Esophagus squamous epithelium (tissue), 4 donors: ENCODE measurements around the gene SLC17A6.

Source experiments
- POLR2A ChIP-seq, 4 donors: fragments of 450-650 bp; IDR thresholded peaks; one replicate each; pipeline ENCODE4 v1.6.1; 2017; ENCODE audit warnings: antibody characterized with exemption in 4 of 4, mild to moderate bottlenecking in 4 of 4, moderate library complexity in 3 of 4
- TF ChIP-seq, protein P1 (sequence below), 6 experiments: fragments of 450-650 bp in 4 of 6; fragments of 200-600 bp in 2 of 6; sonication (generic) in 2 of 6; IDR thresholded peaks; one replicate each; pipeline ENCODE4 v1.5.1; 2016 to 2019; ENCODE audit warnings: antibody characterized with exemption in 6 of 6, mild to moderate bottlenecking in 4 of 6, moderate library complexity in 4 of 6

DNA sequence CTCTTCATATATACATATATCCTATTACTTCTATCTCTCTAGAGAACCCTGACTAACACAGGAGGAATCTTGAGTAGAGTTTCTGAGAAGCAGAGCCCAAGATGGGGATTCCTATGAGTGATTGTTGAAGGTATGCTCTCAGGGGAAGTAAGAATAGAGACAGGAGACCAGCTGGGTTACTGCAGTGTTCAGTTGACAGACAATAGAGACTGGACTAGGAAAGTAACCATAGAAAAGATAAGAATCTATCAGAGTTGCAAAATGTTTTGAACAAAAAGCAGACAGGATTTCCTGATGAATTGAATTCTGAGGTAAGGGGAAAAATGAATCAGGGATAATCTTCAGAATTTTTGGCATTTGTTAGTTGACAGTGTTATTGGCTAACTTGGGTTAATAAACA lies 54.4 kb downstream of the SLC17A6 start:
- TF ChIP-seq, protein P1, sequence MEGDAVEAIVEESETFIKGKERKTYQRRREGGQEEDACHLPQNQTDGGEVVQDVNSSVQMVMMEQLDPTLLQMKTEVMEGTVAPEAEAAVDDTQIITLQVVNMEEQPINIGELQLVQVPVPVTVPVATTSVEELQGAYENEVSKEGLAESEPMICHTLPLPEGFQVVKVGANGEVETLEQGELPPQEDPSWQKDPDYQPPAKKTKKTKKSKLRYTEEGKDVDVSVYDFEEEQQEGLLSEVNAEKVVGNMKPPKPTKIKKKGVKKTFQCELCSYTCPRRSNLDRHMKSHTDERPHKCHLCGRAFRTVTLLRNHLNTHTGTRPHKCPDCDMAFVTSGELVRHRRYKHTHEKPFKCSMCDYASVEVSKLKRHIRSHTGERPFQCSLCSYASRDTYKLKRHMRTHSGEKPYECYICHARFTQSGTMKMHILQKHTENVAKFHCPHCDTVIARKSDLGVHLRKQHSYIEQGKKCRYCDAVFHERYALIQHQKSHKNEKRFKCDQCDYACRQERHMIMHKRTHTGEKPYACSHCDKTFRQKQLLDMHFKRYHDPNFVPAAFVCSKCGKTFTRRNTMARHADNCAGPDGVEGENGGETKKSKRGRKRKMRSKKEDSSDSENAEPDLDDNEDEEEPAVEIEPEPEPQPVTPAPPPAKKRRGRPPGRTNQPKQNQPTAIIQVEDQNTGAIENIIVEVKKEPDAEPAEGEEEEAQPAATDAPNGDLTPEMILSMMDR (IDR thresholded peaks at IDR 0.05), result no peak
- TF ChIP-seq POLR2A (IDR thresholded peaks at IDR 0.05), result no peak
